Activated CD4-positive, alpha-beta T cell treated with anti-CD3 and anti-CD28 coated beads, Interleukin-2, Interleukin-6, amounts not matched to agents 100 ng/mL and 50 ng/mL, durations not matched to agents 16 hours and 8 hours (primary cell): ENCODE data around the gene AKAP5.
"Not testable (repeated sequence)": the region's sequence is repeated elsewhere in the genome, so short reads cannot be mapped to it uniquely, and the experiment has no call there.

Experiments used
- DNase-seq: peaks from one replicate; pipeline ENCODE4 v3.0.0-alpha.2; 2020

AKAP5 gene

DNA sequence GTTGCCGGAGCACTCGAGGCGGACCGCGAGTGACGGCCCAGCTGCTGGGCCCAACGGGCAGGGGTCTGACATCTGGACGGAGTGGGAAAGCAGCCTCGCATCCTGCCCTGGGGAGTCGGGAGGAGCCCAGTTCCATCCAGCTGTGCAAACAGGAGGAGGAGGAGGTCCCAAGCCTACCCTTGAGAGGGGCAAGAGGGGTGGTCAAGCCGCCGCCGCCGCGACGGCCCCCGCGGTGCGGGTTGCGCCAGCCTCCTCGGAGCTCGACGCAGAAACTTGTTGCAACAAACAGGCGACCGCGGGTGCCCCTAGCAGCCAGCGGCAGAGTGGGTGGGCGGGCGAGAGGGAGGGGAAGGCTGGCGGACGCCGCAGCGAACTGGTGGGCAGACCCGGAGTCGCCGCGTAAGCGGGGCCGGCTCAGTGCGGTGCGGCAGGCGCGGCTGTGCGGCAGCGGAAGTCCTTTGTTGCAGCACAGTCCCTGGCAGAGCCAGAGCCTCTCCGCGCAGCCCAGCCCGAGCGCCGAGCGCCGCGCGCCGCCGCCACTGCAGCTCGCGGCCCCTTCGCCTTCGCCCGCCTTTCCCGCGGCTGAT is 39.1 kb downstream of the AKAP5 start, which contains the start of gene ZBTB1:
TSS of gene ZBTB1 (plus strand) at position 461 of the 587 bp plus-strand sequence. CDS start 16,735 bp downstream, outside the sequence.
- peak; percentile 91 for DNase-seq

DNA sequence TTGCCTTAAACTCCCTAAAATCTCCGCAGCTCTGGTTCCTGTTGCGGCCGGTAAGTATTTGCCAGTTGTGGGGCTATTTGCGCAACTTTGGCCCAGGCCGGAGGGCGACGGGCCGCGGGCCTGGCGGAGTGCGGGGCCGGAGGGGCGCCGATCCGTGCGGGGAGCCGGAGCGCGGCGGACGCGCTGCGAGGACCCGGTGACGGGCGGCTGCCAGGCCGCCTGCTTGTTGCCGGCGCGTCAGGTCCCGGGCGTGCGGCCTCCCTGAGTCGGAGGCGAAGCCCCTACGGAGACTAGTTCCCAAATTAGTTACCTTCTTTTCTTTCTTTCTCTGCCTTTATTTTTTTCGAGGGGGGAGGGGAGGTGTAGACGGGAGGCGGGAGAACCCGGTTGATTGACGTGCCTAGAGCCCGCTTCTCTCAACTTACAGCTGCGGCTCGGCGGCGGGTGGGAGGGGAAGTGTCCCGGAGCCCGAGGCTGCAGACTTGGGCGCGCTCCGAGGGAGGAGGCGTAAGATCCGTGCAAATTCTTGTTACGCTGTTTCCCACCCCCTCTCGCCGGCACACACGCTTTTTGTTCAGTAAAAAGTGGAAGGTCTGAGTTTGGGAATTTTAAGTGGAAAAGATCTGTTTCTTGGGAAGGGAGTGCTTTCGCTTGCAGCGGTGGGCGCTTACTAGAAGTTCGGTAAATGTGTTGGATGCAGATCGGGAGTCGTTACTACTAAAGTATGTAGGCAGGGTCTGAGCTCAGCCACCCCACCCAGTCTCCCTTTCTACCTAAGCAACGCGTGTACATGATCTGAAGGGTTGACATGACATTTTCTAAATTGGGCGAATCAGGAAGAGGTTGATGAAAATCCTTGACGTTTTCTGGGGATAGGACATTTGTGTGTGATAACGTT is 39.8 kb downstream of the AKAP5 start:
- DNase-seq, result peak; percentile 92

DNA sequence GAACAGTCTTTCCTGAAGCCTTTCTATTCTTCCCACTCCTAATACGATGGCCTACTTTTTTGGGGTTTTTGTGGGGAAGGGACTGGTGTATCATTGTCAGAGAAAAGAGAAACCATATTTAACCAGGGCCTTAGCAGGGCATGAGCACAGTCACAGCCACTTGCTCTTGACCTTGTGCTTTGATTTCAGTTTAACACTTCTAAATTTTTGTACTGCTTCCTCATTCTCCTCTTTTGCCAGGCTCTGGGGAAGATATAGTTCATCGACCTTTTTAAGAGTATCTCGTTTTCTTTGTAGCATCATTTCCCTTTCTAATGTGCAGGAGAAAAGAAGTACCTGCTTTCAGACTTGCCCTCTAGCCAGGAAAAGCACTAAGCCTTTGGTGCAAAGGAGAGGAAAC is 41.4 kb downstream of the AKAP5 start:
- DNase-seq, result no peak

DNA sequence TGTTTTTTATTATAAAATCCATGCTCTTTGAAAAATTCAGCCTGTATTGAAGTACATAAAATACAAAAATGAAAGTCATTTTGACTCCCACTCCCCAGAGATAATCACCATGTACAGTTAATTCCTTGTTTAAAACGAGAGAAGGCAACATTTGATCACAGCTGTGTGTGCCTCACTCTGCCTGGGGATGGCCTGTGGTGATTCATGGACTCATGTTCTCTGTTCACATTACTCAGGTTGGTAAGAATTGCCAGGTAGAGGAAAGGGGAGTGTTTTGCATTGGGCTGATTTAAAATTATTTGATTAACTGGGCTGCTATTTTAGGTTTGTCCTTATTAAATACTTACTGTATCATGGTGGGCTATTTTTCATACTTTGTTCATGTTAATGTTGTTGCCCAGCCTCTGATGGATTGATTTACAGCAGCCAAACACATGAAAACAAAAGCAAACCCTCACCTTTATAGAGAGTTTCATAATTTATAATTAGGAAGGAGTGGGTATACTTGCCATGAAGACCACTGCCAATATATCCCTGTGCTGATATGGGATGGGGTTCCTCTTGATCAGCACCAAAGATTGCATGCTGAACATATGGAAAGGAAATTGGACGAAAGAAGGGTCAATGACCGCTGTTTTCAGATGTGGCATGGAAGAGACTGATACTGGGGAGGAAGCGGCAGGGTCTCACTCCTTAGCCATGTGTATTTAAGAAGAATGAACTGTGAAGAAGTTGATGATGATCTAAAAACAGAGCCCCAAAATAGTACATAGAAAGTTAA is 42.3 kb downstream of the AKAP5 start:
- peak; percentile 61 for DNase-seq

DNA sequence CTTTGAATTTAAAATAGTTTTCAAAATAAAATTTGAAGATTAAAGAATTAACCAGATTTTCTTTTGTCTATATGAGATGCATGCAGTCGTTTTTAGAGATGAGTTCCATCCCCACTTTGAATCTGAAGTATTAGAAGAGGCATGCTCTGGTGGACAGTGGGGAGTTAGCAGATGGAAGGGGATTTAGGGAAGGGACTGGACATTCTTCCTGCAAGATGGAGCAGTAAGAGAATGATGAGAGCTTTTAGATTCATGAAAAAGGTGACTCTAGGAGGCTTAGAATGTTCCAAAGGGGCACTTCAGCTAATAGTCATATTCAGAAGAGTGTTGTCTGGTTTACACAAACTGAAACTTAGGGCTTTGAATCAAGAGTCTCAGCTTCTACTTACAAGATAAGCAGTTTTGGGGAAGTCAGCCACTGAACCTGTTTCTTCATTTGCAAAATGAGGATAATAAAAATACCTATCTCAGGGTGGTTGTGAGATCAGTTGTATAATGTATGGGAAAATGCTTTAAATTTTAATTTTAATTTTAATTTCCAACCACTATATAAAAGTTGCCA is 43.0 kb downstream of the AKAP5 start:
- peak; percentile 80 for DNase-seq

DNA sequence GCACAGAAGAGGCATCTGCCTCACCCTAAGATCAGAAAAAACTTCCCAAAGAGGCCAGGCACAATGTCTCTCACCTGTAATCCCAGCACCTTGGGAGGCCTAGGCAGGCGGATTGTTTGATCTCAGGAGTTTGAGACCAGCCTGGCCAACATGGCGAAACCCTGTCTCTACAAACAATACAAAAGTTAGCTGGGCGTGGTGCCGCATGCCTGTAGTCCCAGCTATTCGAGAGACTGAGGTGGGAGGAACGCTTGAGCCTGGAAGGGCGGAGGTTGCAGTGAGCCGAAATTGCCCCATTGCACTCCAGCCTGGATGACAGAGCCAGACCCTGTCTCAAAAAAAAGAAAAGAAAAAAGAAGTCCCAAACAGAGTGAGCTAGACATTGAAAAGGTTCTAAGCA is 43.7 kb downstream of the AKAP5 start:
- DNase-seq, result no peak

DNA sequence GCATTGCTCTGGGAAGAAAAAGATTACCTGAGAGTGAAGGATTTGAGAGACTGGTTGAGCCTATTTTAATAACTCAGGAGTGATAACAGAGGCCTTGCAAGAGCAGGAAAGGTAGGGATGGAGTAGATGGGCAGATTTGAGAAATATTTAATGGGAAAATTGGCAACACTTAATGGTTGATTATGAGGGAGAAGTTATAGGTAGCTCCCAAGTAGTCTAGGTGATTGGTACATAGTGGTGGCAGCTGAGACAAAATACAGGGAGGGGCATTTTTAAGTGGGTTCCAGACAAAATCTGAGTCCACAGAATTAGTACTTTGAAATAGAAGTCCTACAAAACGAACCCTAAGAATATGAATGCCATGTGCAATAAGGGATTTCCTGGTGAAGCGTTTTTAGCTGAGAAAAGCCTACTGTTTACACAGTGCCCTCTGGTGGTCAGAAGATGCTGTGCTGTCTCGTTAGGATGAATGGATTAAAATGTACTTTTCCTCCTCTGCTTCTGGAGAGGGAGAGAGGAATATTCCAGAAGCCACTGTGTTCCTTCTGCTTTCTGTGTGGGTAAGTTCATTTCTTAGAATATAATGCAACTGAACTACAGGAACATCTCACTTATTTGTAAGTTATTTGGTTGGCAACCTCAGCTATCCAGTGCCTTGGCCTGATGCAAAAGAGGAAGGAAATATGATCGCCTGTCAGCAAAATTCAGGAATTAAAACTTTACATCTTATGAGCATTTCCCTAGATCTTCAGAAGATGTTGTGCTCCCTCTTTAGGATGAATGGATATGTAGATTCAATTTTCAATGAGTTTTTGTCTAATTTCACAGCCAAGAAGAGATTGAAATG is 45.7 kb downstream of the AKAP5 start:
- peak; percentile 77 for DNase-seq

DNA sequence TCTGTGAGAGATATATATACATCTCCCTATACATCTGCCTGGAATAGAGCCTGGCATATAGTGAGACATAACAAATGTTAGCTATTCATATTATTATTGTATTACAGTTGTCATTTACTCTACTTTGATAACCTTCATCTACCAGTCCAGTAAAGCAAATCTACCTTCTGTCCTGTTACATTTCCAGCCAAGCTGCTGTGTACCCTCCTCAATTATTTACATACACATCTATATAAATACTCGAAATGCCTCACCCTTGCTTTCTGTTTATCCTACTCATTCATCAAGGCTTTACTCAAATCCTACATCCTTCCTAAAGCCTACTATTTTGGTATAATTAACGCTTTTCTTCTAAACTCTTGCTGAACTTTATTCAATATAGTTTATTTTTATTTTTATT is 48.0 kb downstream of the AKAP5 start:
- DNase-seq, result no peak

DNA sequence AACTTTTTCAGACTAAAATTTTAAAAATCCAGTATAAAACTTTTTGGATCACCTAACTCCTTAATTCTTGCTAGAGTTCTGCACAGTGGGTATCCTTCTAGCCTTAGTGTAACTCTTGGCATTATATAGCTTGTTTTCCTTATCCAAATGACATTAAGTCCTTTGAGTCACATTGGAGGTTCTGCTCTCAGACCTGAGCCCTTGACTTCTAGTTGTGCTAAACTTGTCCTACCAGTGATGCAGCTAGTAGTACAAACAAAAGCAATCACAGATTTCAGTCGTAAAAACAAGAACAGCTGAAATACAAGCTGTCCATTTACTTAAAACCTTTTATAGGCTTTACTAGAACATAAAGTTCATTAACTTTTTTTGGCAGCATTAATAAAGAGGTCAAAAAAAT is 49.8 kb downstream of the AKAP5 start:
- DNase-seq, result no peak

DNA sequence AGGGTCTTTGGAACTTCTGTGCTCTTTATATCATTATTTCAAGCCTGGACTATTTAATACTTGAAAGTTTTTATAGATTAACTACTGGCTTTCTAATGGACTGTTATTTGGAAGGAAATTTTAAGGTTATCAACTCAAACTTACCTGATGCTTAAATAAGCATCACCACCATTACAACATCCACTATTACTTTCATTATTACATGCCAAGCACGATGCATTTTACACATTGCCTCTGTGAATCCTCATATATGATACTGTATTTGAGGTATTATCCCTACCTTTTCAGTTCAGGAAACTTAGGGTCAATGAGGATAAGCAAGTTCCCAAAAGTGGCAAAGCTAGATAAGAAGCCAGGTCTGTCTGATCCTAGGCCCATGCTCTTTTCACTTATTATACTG is 51.7 kb downstream of the AKAP5 start:
- DNase-seq, result no peak

DNA sequence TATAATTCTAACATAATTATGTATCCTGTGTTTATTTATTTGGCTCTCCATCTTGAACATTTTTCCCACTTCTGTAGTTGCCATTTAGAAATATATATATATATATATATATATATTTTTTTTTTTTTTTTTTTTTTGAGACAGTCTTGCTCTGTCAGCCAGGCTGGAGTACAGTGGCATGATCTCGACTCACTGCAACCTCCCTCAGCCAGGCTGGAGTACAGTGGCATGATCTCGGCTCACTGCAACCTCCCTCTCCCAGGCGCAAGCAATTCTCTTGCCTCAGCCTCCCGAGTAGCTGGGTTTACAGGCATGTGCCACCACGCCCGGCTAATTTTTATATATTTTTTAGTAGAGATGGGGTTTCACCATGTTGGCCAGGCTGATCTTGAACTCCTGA is 52.4 kb downstream of the AKAP5 start:
- DNase-seq, result not testable (repeated sequence)

DNA sequence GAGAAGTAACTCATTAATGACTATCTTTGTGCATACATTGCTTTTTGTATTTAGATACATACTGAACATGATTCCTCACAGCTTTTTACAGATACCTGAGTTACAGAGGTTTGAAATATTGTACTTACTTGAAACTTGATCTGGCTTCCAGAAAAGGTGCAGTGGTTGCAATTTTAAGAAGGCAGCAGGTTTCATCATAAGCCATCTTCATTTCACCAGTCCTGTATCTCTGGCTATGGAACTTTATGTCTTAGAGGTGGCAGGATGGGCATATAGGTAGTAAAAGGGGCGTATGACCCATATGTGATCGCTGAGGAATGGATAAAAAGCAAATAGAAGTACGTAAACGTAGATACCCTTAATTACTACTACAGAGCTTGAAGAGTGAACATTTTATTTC is 52.9 kb downstream of the AKAP5 start:
- DNase-seq, result no peak

DNA sequence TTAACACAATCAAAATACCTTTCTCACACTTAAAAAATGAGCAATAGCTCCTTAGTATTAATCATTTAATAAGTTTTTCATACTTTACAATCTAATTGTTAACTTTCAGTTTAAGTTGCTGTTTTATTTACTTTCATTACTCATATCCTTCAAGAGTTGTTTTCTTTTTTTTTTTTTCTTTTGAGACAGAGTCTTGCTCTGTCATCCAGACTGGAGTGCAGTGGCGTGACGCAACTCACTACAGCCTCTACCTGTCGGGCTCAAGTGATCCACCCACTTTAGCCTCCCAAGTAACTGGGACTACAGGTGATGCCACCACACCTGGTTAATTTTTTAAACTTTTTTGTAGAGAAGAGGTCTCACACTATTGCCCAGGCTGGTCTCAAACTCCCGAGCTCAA is 55.4 kb downstream of the AKAP5 start:
- DNase-seq, result no peak

DNA sequence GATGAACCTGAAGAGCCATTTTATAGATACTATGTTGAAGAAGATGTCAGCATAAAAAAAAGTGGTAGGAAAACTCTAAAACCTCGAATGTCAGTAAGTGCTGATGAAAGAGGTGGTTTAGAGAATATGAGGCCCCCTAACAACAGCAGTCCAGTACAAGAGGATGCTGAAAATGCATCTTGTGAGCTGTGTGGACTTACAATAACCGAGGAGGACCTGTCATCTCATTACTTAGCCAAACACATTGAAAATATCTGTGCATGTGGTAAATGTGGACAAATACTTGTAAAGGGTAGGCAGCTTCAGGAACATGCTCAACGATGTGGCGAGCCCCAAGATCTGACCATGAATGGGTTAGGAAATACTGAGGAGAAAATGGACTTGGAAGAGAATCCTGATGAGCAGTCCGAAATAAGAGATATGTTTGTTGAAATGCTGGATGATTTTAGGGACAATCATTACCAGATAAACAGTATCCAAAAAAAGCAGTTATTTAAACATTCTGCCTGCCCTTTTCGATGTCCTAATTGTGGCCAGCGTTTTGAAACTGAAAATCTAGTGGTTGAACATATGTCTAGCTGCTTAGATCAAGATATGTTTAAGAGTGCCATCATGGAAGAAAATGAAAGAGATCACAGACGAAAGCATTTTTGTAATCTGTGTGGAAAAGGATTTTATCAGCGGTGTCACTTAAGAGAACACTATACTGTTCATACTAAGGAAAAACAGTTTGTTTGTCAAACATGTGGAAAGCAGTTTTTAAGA is 57.5 kb downstream of the AKAP5 start:
- no peak for DNase-seq
